SH-SY5Y (cell line): Measurements from ENCODE around the gene ABCA6.

ENCODE experiments used
- GATA2 ChIP-seq: IDR thresholded peaks from 2 replicates; pipeline ENCODE4 v1.6.1; 2011; ENCODE audit warnings: mild to moderate bottlenecking, low read depth, low read length
- GATA3 ChIP-seq: IDR thresholded peaks from 2 replicates; pipeline ENCODE4 v1.6.1; 2011; ENCODE audit warnings: low read depth, mild to moderate bottlenecking, low read length, moderate library complexity

GRCh38 chr17:69066482-69066881, 75.2 kb downstream of the ABCA6 start:
- TF ChIP-seq GATA2 (no peak), GATA3 (no peak)
